HG02938 (cell line): ENCODE measurements around the gene NMD3.
"Not testable (repeated sequence)": the region's sequence is repeated elsewhere in the genome, so short reads cannot be mapped to it uniquely, and the experiment has no call there.

ENCODE experiments used
- ATAC-seq: cut with Tn5 transposase; IDR thresholded peaks from one replicate; pipeline ENCODE4 v1.9.1; 2021; ENCODE audit warnings: mild to moderate bottlenecking, moderate library complexity; ENCODE audit not compliant: unreplicated experiment

Gene NMD3

GRCh38 chr3:161274691-161275298 lies 53.7 kb downstream of the NMD3 start:
- peak; percentile 96 for ATAC-seq

- ATAC-seq: no peak
Observed at GRCh38 chr3:161275919-161276318, 54.8 kb downstream of the NMD3 start.

- not testable (repeated sequence) for ATAC-seq
Observed at GRCh38 chr3:161282387-161282786, 61.3 kb downstream of the NMD3 start.

GRCh38 chr3:161284989-161285388 lies 63.9 kb downstream of the NMD3 start:
- ATAC-seq: no peak

GRCh38 chr3:161289174-161289573 lies 68.1 kb downstream of the NMD3 start:
- no peak for ATAC-seq

- ATAC-seq: no peak
Observed at GRCh38 chr3:161291191-161291901, 70.2 kb downstream of the NMD3 start.

- ATAC-seq: no peak
Observed at GRCh38 chr3:161293381-161293780, 72.3 kb downstream of the NMD3 start.

GRCh38 chr3:161295325-161295724 lies 74.2 kb downstream of the NMD3 start:
- ATAC-seq: no peak

GRCh38 chr3:161296814-161297213 lies 75.7 kb downstream of the NMD3 start:
- no peak for ATAC-seq
